ENCODE data around the gene IDI2.

Gene IDI2

GRCh38 chr10:1063232-1063865, 37.7 kb upstream of the IDI2 start:
- no peak overlapping the region for H3K4me3 ChIP-seq (ENCODE audit: low read depth, low read length)
- TF ChIP-seq, protein P1, sequence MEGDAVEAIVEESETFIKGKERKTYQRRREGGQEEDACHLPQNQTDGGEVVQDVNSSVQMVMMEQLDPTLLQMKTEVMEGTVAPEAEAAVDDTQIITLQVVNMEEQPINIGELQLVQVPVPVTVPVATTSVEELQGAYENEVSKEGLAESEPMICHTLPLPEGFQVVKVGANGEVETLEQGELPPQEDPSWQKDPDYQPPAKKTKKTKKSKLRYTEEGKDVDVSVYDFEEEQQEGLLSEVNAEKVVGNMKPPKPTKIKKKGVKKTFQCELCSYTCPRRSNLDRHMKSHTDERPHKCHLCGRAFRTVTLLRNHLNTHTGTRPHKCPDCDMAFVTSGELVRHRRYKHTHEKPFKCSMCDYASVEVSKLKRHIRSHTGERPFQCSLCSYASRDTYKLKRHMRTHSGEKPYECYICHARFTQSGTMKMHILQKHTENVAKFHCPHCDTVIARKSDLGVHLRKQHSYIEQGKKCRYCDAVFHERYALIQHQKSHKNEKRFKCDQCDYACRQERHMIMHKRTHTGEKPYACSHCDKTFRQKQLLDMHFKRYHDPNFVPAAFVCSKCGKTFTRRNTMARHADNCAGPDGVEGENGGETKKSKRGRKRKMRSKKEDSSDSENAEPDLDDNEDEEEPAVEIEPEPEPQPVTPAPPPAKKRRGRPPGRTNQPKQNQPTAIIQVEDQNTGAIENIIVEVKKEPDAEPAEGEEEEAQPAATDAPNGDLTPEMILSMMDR (IDR thresholded peaks at IDR 0.05; ENCODE audit: control insufficient read depth, extremely low read depth, insufficient read depth), result no peak
- no peak for DNase-seq (ENCODE audit: low read depth)

GRCh38 chr10:1061930-1062774, 36.5 kb upstream of the IDI2 start:
- TF ChIP-seq, protein P1 (IDR thresholded peaks at IDR 0.05; ENCODE audit: control insufficient read depth, extremely low read depth, insufficient read depth), result no peak
- no peak overlapping the region for H3K4me3 ChIP-seq (ENCODE audit: low read depth, low read length)
- no peak for DNase-seq (ENCODE audit: low read depth)

DNA sequence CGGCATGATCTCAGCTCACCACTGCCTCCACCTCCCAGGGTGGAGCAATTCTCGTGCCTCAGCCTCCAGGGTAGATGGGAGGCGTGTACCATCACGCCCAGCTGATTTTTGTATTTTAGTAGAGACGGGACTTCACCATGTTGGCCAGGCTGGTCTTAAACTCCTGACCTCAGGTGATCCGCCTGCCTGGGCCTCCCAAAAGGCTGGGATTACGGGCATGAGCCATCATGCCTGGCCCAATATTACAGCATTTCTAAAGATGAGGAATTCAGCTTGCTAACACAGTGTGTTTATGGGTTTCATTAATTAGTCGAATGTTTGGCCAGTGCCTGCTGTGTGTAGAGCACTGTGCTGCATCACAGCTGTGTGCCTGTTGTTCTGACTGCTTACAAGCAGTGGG, 34.2 kb upstream of the IDI2 start:
- TF ChIP-seq, protein P1 (IDR thresholded peaks at IDR 0.05; ENCODE audit: control insufficient read depth, extremely low read depth, insufficient read depth), result no peak
- no peak overlapping the region for H3K4me3 ChIP-seq (ENCODE audit: low read depth, low read length)
- DNase-seq (ENCODE audit: low read depth), result no peak

GRCh38 chr10:1058017-1058416, 32.4 kb upstream of the IDI2 start:
- DNase-seq (ENCODE audit: low read depth), result no peak
- TF ChIP-seq, protein P1 (IDR thresholded peaks at IDR 0.05; ENCODE audit: control insufficient read depth, extremely low read depth, insufficient read depth), result no peak
- peak overlapping the region; percentile 93 for H3K4me3 ChIP-seq (ENCODE audit: low read depth, low read length)

DNA sequence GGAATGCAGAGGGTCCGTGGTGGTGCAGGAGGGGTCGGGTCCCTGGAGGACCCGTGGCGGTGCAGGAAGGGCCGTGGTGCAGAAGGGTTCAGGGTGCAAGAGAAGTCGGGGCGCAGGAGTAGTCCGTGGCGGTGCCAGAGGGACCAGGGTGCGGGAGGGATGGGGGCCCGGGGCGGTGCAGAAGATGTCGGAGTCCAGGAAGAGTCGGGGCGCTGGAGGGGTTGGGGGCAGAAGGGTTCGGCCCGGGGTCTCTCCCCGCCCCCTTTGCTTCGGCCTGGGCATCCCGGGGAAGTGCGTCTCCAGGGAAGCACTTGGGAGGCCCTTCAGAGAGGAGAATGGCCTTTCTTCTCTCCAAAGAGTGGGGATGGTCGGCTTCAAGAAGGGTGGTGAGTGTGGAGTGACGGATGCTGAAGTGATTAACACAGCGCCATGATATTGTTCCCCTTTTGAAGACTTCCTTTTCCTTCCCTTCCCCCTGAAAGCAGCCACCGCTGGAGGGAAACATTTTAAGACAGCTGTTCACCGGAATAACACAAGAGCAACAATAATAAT, 31.5 kb upstream of the IDI2 start:
- H3K4me3 ChIP-seq (ENCODE audit: low read depth, low read length), result peak overlapping the region; percentile 93
- TF ChIP-seq, protein P1 (IDR thresholded peaks at IDR 0.05; ENCODE audit: control insufficient read depth, extremely low read depth, insufficient read depth), result no peak
- no peak for DNase-seq (ENCODE audit: low read depth)

- DNase-seq (ENCODE audit: low read depth), result no peak
- peak within 1 kb of the TSS; percentile 93 for H3K4me3 ChIP-seq (ENCODE audit: low read depth, low read length)
- TF ChIP-seq, protein P1 (IDR thresholded peaks at IDR 0.05; ENCODE audit: control insufficient read depth, extremely low read depth, insufficient read depth), result no peak
Observed at GRCh38 chr10:1056326-1057105, 30.9 kb upstream of the IDI2 start, which contains the start of gene WDR37. Gene WDR37 (plus strand): TSS chr10:1056385. CDS start chr10:1072156, 15,771 bp downstream.

Measured in LNCaP clone FGC (cell line).